ENCODE data around the gene MAPKAPK3. TPM values are rescaled to one million over a fixed set of nuclear protein-coding genes. Genes with fewer than 3 reads are reported as not detected.

Gene MAPKAPK3
- total and polyA plus RNA-seq, 2 donors from 2014 or later = 68.0 to 75.8 TPM

GRCh38 chr3:50580683-50581458 lies 36.1 kb upstream of the MAPKAPK3 start:
- peaks cover 0 to 15% (median 4%) of the 10 kb centered on the region in 3 donors for H3K36me3 ChIP-seq (ENCODE audit: control insufficient read depth in 2 of 3, insufficient read depth in 3 of 3, low read length in 3 of 3)
- H3K9ac ChIP-seq (ENCODE audit: low read length in 3 of 3) = no peak overlapping the region
- no peak for TF ChIP-seq CTCF (IDR thresholded peaks at IDR 0.05; ENCODE audit: borderline replicate concordance, extremely low read depth, insufficient read depth)
- no peak overlapping the region for H3K27ac ChIP-seq (ENCODE audit: low read depth in 2 of 2, low read length in 2 of 2)
- H3K4me1 ChIP-seq (ENCODE audit: control insufficient read depth in 2 of 3, insufficient read depth in 2 of 3, low read depth in 1 of 3, low read length in 3 of 3) = no peaks in the 10 kb centered on the region
- FAIRE-seq = no peak
- no peak for DNase-seq
- no peak overlapping the region for H3K4me3 ChIP-seq (ENCODE audit: low read length in 3 of 3)
- H3K9me3 ChIP-seq (ENCODE audit: control insufficient read depth in 2 of 3, insufficient read depth in 1 of 3, low read length in 3 of 3) = no peaks in the 10 kb centered on the region
- no peaks in the 10 kb centered on the region for H3K27me3 ChIP-seq (ENCODE audit: control insufficient read depth, insufficient read depth, low read length)
- intact Hi-C loops (cut with DNase I) = no loop called here

- H3K9ac ChIP-seq (ENCODE audit: low read length in 3 of 3) = no peak overlapping the region
- H3K27ac ChIP-seq (ENCODE audit: low read depth in 2 of 2, low read length in 2 of 2) = no peak overlapping the region
- H3K4me1 ChIP-seq (ENCODE audit: control insufficient read depth in 2 of 3, insufficient read depth in 2 of 3, low read depth in 1 of 3, low read length in 3 of 3) = peaks cover 0 to 2% (median 0%) of the 10 kb centered on the region in 3 donors
- intact Hi-C loops (cut with DNase I) = no loop called here
- H3K9me3 ChIP-seq (ENCODE audit: control insufficient read depth in 2 of 3, insufficient read depth in 1 of 3, low read length in 3 of 3) = no peaks in the 10 kb centered on the region
- peaks cover 0 to 15% (median 4%) of the 10 kb centered on the region in 3 donors for H3K36me3 ChIP-seq (ENCODE audit: control insufficient read depth in 2 of 3, insufficient read depth in 3 of 3, low read length in 3 of 3)
- no peaks in the 10 kb centered on the region for H3K27me3 ChIP-seq (ENCODE audit: control insufficient read depth, insufficient read depth, low read length)
- no peak overlapping the region for H3K4me3 ChIP-seq (ENCODE audit: low read length in 3 of 3)
- FAIRE-seq (no peak), DNase-seq (no peak)
- TF ChIP-seq CTCF (IDR thresholded peaks at IDR 0.05; ENCODE audit: borderline replicate concordance, extremely low read depth, insufficient read depth) = no peak
These were observed 35.5 kb upstream of the MAPKAPK3 start for GRCh38 chr3:50581459-50581842.

GRCh38 chr3:50582083-50582482 lies 34.9 kb upstream of the MAPKAPK3 start:
- Histone ChIP-seq H3K27me3 (ENCODE audit: control insufficient read depth, insufficient read depth, low read length) (no peaks in the 10 kb centered on the region), H3K27ac (ENCODE audit: low read depth in 2 of 2, low read length in 2 of 2) (no peak overlapping the region), H3K4me3 (ENCODE audit: low read length in 3 of 3) (no peak overlapping the region), H3K4me1 (ENCODE audit: control insufficient read depth in 2 of 3, insufficient read depth in 2 of 3, low read depth in 1 of 3, low read length in 3 of 3) (peaks cover 0 to 3% (median 0%) of the 10 kb centered on the region in 3 donors), H3K9me3 (ENCODE audit: control insufficient read depth in 2 of 3, insufficient read depth in 1 of 3, low read length in 3 of 3) (no peaks in the 10 kb centered on the region), H3K9ac (ENCODE audit: low read length in 3 of 3) (no peak overlapping the region), H3K36me3 (ENCODE audit: control insufficient read depth in 2 of 3, insufficient read depth in 3 of 3, low read length in 3 of 3) (peaks cover 0 to 15% (median 4%) of the 10 kb centered on the region in 3 donors)
- FAIRE-seq (no peak), DNase-seq (no peak)
- TF ChIP-seq CTCF (IDR thresholded peaks at IDR 0.05; ENCODE audit: borderline replicate concordance, extremely low read depth, insufficient read depth) = no peak
- intact Hi-C loops (cut with DNase I) = no loop called here

Data from kidney (tissue), 14 donors.